ENCODE data around the gene SIGLEC6. TPM values are rescaled to one million over a fixed set of nuclear protein-coding genes. Genes with fewer than 3 reads are reported as not detected.

SIGLEC6 gene
- total and polyA plus RNA-seq, 2 donors = 1.4 to 4.0 TPM

DNA sequence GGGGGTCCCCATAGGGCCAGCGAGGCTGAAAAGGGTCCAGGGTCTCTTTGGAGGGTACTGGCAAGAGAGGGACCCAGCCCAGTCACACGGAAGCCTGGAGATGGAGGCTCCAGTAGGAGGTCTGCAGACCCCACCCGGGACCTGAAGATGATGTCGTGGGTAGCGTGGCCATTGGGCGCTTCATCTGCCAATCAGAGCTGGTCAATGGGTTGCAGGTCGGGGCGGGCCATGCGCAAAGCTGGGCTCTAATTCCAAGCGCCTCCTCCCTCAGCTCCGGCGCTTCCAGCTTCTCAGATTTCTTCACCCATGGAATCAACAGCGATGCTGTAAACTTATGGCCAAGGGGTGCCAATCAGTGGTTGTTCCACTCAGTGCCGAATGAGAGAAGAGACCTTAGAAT lies 40.8 kb downstream of the SIGLEC6 start:
- no peak for DNase-seq (ENCODE audit: extremely low spot score)
- no peak overlapping the region for H3K27ac ChIP-seq (ENCODE audit: low read depth)
- WGBS = 50% methylated on average over 14 of the region's 14 CpGs
- H3K36me3 ChIP-seq (ENCODE audit: insufficient read depth) = no peaks in the 10 kb centered on the region
- H3K4me1 ChIP-seq (ENCODE audit: insufficient read depth) = no peaks in the 10 kb centered on the region
- H3K4me3 ChIP-seq (ENCODE audit: low read depth, low read length) = no peak overlapping the region

DNA sequence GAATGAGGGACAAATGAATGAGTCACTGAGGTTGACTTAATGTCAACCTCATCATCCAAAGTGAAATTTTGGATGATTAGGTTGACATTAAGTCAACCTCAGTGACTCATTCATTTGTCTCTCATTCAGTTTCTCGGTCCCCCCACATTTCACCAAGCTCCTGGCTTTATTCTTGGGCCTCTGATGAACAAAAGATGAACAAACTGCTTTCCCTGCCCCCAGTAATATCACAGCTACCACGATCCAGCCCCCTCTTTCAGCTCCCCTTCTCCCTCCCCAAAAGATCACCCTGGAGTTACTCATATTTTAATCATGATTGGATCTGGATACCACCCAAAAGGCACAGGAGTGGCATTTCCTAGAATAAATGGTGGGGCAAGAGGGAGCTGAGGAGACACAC lies 42.4 kb downstream of the SIGLEC6 start:
- no peaks in the 10 kb centered on the region for H3K36me3 ChIP-seq (ENCODE audit: insufficient read depth)
- WGBS = 57% methylated on average over 2 of the region's 2 CpGs
- DNase-seq (ENCODE audit: extremely low spot score) = no peak
- H3K27ac ChIP-seq (ENCODE audit: low read depth) = no peak overlapping the region
- no peaks in the 10 kb centered on the region for H3K4me1 ChIP-seq (ENCODE audit: insufficient read depth)
- no peak overlapping the region for H3K4me3 ChIP-seq (ENCODE audit: low read depth, low read length)

DNA sequence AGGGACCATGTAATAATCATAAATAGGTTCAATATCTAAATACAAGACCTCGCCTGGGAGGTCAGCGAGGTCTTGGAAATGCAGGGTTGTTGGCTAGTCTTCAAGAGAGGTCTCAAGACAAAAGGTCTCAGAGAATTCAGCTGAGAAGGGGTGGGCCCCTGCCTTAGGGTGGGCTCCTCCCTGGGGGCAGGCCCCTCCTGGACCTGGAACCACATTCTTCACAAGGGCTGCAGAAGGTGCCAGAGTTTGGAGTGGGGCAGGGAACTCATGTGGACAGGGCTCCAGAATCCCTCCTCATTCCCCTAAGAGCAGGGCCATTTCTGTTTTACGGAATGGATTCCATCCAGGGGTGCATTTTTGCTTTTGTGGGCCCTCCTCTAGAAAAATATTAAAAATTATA lies 43.0 kb downstream of the SIGLEC6 start:
- Histone ChIP-seq H3K36me3 (ENCODE audit: insufficient read depth) (no peaks in the 10 kb centered on the region), H3K27ac (ENCODE audit: low read depth) (no peak overlapping the region), H3K4me3 (ENCODE audit: low read depth, low read length) (no peak overlapping the region), H3K4me1 (ENCODE audit: insufficient read depth) (no peaks in the 10 kb centered on the region)
- no peak for DNase-seq (ENCODE audit: extremely low spot score)
- 66% methylated on average over 3 of the region's 3 CpGs for WGBS

DNA sequence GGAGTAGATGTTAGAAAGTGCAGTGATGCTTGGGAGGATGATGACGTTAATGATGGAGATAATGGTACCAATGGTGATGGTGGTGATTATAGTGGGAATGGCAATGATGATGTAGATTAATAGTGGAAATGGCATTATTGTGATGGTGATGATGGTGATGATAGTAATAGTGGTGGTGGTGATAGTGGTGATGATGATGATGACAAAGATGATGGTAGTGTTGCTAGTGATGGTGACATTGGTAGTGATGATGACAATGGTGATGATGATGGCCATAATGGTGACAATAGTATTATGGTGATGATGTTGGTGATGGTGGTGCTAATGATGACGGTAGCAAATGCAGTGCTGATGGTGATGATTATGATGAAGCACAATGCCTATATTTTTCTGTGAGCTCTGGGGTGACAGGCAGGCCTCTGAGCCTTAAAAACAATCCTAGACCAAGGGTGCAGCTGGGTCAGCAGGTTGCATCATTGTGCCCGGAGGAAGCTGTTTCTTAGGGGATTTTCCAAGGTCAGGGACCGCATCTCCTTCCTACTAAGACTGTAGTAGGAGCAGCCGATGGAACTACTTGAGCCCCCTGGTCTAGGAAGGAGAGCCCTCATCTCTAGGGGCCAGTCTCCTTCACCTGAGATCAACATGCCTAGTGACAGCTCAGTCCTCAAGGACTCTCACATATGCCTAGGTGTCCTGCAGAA lies 45.4 kb downstream of the SIGLEC6 start:
- no peak for DNase-seq (ENCODE audit: extremely low spot score)
- Histone ChIP-seq H3K36me3 (ENCODE audit: insufficient read depth) (no peaks in the 10 kb centered on the region), H3K4me1 (ENCODE audit: insufficient read depth) (no peaks in the 10 kb centered on the region), H3K27ac (ENCODE audit: low read depth) (no peak overlapping the region), H3K4me3 (ENCODE audit: low read depth, low read length) (no peak overlapping the region)
- 82% methylated on average over 5 of the region's 5 CpGs for WGBS

DNA sequence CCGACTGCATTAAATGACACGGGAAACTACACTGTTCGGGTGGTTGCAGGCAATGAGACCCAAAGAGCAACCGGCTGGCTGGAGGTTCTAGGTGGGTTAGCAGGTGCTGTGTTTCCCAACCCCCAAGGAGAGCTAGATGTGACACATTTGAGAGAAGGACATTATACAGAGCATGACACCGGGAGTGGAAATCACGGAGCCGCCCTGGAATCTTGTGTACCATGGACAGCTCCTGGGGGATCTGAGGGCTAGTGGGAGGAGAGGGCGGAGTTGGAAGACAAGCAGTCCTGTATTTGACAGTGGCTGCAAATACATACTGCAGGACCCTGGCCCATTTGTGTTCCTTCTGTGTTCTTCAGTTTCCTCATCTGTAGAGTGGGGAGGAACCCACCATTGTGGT lies 50.9 kb downstream of the SIGLEC6 start:
- H3K4me1 ChIP-seq (ENCODE audit: insufficient read depth) = no peaks in the 10 kb centered on the region
- DNase-seq (ENCODE audit: extremely low spot score) = no peak
- no peak overlapping the region for H3K4me3 ChIP-seq (ENCODE audit: low read depth, low read length)
- H3K27ac ChIP-seq (ENCODE audit: low read depth) = no peak overlapping the region
- WGBS = 35% methylated on average over 8 of the region's 8 CpGs
- H3K36me3 ChIP-seq (ENCODE audit: insufficient read depth) = no peaks in the 10 kb centered on the region

DNA sequence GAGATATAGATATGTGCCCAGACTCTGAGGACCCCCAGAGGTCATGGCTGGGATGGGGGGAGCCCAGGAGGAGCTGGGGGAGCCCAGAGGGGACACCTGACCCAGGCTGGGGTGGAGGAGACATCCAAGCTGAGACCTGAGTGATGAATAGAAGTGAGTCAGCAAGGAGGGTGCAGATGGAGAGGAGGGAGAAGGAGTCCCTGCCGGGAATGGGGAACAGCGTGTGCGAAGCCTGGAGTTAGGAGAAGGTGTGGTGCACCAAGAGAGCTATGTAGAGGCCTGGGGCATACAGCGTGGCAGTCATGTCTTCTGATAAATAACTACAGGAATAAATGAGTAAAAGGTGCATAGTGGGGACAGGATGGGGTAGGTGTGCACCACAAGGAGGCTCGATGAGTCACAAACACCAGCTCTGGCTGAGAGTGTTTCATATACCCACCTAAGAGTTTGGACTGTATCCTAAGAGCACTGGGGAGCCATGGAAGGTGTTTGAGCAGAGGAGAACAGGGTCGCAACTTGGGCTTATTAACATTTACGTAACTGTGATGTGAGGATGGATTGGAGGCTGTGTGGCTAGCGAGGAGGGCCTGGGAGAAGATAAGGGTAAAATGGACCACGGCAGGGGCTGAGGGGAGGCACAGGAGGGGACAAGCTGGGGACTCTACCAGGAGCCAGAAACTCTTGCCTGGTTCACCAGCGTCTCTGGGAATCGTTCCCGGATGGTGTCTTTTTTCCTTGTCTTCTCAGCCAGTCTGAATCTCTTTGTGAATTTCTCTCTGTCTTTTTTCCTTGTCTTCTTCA lies 51.7 kb downstream of the SIGLEC6 start:
- DNase-seq (ENCODE audit: extremely low spot score) = no peak

DNA sequence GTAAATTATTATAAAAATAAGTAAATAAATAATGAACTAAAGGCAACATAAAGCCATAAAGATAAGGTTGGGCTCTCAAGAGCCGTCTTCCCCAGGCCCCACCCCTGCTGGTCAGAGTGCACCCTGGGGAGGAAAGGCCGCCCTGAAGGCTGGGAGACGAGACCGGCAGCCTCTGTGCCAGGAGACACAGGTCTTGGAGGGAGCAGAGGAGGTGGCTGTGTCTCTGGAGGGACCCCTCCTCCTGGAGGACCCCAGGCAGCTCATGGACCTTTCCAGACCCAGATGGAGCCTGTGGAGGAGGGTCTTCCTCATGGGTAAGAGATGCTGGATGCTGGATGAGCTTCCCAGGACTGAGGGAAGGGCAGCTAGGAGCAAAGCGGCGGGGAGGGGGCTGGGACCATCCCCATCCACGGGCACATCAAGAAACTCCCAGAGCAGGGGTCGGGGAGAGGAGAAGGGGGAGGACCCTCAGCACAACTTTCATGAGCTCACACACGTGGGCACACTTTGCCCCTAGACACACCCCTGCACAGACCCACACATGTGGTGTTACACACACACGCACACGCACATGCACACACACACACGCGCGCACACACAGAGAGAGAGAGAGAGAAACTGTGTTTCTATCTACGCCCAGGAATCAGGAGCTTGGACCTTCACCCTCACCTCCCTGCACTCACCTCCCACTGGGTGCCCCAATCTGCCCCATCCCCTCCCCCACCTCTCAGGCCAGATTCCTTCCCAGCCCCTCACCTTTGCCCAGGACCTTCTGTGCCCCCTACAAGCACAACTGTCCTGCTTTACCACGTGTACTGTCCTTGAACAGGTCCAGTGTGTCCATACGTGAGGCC lies 52.9 kb downstream of the SIGLEC6 start, which contains the start of gene CEACAM18:
TSS of gene CEACAM18 (plus strand) at position 159 of the 854 bp plus-strand sequence.
- no peak within 1 kb of the TSS for H3K27ac ChIP-seq (ENCODE audit: low read depth)
- no peak within 1 kb of the TSS for H3K4me3 ChIP-seq (ENCODE audit: low read depth, low read length)
- 59% methylated on average over 17 of the region's 17 CpGs for WGBS
- DNase-seq (ENCODE audit: extremely low spot score) = no peak
- no peaks in the 10 kb centered on the region for H3K4me1 ChIP-seq (ENCODE audit: insufficient read depth)
- H3K36me3 ChIP-seq (ENCODE audit: insufficient read depth) = no peaks in the 10 kb centered on the region

More for the DNA sequence above, 51.7 kb downstream of the SIGLEC6 start:
- Histone ChIP-seq H3K4me3 (ENCODE audit: low read depth, low read length) (no peak overlapping the region), H3K36me3 (ENCODE audit: insufficient read depth) (no peaks in the 10 kb centered on the region), H3K27ac (ENCODE audit: low read depth) (no peak overlapping the region), H3K4me1 (ENCODE audit: insufficient read depth) (no peaks in the 10 kb centered on the region)
- 80% methylated on average over 12 of the region's 12 CpGs for WGBS

DNA sequence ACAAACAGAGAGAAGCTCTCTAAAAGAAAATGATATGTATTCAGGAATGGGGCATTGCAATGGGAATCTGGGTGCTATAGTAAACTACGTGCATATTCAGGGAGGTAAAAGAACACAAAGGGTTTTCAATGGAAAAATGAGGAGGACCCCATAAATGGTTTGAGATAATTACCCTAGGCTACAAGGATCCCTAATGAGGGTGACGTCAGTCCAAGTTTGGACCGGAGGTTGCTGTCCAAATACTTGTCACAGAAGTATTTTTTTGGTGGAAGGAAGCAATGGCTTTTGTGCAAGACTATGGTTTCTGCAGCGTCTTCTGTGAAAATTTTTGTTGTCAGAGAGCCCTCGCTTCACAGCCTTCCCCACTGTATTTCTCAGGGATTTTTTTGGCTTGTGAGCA lies 54.1 kb downstream of the SIGLEC6 start:
- Histone ChIP-seq H3K27ac (ENCODE audit: low read depth) (no peak overlapping the region), H3K4me3 (ENCODE audit: low read depth, low read length) (no peak overlapping the region), H3K36me3 (ENCODE audit: insufficient read depth) (no peaks in the 10 kb centered on the region), H3K4me1 (ENCODE audit: insufficient read depth) (no peaks in the 10 kb centered on the region)
- no peak for DNase-seq (ENCODE audit: extremely low spot score)
- WGBS = 67% methylated on average over 5 of the region's 5 CpGs

DNA sequence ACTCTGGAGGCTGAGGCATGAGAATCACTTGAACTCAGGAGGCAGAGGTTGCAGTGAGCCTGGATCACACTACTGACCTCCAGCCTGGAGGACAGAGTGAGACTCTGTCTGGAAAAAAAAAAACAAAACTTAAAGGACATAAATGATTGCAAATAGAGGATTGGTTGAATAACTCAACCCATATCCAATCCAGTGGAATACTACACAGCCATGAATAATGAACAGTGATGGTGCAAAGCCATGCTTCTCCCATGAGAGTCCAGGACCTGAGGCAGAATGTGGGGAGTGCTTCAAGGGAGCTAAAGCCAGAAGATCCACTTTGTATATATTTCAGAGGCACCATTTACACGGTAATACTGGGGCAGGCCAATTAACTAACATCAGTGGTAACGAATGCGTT lies 55.3 kb downstream of the SIGLEC6 start:
- no peak overlapping the region for H3K4me3 ChIP-seq (ENCODE audit: low read depth, low read length)
- WGBS = 68% methylated on average over 3 of the region's 3 CpGs
- no peaks in the 10 kb centered on the region for H3K36me3 ChIP-seq (ENCODE audit: insufficient read depth)

DNA sequence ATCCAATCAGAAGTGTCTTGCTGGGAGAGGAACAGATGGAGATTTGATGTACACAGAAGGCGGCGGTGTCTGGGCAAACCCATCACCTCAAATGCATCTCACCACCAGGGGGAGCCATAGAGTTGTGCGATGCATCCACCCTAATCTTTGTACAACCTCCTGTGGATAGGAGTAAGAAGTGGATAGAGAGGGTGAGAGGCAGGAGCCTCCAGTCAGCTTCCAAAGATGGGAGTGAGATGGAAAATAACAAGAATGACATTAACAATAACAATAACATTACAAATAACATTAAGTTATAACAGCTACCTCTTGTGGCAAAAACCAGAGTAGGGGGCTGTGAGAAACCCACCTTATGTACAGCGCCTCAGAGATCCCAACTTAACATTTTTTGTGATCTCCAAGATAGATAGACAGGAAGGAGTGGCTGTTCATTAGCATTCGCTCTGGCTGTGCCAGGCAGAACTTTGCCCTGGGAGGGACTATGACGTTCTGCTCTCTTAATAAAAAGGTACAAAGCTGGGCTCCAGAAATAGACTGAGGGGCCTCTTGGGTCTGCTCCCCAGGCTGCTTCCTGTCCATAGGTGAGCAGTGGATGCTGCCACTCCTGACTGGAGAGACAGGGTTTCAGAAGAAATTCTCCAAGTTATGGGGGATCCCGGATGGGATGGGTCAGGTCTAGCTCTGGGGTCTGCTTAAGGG lies 58.3 kb downstream of the SIGLEC6 start:
- H3K27ac ChIP-seq (ENCODE audit: low read depth) = no peak overlapping the region
- no peak for DNase-seq (ENCODE audit: extremely low spot score)
- H3K4me1 ChIP-seq (ENCODE audit: insufficient read depth) = no peaks in the 10 kb centered on the region
- H3K4me3 ChIP-seq (ENCODE audit: low read depth, low read length) = no peak overlapping the region
- H3K36me3 ChIP-seq (ENCODE audit: insufficient read depth) = no peaks in the 10 kb centered on the region
- 31% methylated on average over 7 of the region's 7 CpGs for whole genome bisulfite sequencing

More for the DNA sequence above, 55.3 kb downstream of the SIGLEC6 start:
- DNase-seq (ENCODE audit: extremely low spot score) = no peak
- H3K4me1 ChIP-seq (ENCODE audit: insufficient read depth) = no peaks in the 10 kb centered on the region
- no peak overlapping the region for H3K27ac ChIP-seq (ENCODE audit: low read depth)

DNA sequence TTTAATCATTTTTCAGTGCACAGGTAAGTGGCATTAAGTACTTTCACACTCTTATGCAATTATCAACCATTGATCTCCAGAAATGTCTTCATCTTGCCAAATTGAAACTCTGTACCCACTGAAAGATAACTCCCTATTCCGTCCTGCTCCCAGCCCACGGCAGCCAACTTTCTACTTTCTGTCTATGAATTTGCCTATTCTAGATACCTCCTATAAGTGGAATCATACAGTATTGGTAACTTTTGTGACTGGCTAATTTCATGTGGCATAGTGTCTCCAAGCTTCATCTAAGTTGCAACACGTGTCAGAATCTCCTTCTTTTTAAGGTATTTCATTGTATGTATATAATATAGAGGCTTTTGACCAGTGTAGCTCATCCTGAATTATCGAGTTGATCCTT lies 58.9 kb downstream of the SIGLEC6 start:
- H3K4me3 ChIP-seq (ENCODE audit: low read depth, low read length) = no peak overlapping the region
- 16% methylated on average over 4 of the region's 4 CpGs for WGBS

DNA sequence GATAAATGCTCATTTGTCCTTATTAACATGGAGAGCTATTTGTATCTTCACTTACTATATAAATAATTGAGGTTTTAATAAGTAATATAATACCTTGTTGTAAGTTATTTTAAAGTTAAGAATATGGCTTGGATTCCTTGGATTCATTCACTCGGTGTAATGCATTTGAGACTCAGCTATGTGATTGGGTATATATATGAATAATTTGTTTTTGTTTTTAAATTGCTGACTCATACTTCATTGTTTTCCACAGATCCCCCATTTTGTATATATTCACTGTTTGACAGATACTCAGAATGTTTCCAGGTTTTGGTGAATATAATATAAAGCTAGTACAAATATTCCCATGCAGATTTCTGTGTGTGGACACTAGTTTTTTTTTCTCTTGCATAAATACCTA lies 59.9 kb downstream of the SIGLEC6 start:
- Histone ChIP-seq H3K36me3 (ENCODE audit: insufficient read depth) (no peaks in the 10 kb centered on the region), H3K27ac (ENCODE audit: low read depth) (no peak overlapping the region), H3K4me1 (ENCODE audit: insufficient read depth) (no peaks in the 10 kb centered on the region), H3K4me3 (ENCODE audit: low read depth, low read length) (no peak overlapping the region)
- WGBS = 63% methylated on average over 1 of the region's 1 CpG
- DNase-seq (ENCODE audit: extremely low spot score) = no peak

More for the DNA sequence above, 58.9 kb downstream of the SIGLEC6 start:
- Histone ChIP-seq H3K36me3 (ENCODE audit: insufficient read depth) (no peaks in the 10 kb centered on the region), H3K27ac (ENCODE audit: low read depth) (no peak overlapping the region), H3K4me1 (ENCODE audit: insufficient read depth) (no peaks in the 10 kb centered on the region)
- DNase-seq (ENCODE audit: extremely low spot score) = no peak

DNA sequence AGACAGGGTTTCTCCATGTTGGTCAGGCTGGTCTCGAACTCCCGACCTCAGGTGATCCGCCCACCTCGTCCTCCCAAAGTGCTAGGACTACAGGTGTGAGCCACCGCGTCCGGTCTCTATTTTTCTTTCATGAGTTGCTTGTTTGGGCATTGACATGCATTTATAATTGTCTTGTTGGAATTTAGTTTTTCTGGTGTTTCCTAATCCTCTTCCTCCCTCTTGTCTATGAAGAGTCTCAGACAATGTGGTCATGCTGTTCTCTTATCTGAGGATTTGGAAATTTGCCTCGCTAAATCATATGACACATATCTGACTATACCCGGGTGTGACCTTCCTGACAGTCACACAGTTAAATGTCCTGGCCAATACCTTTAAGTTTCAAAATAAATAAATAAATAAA lies 60.5 kb downstream of the SIGLEC6 start:
- no peak overlapping the region for H3K27ac ChIP-seq (ENCODE audit: low read depth)
- 81% methylated on average over 9 of the region's 9 CpGs for whole genome bisulfite sequencing
- DNase-seq (ENCODE audit: extremely low spot score) = no peak

More for the DNA sequence above, 60.5 kb downstream of the SIGLEC6 start:
- Histone ChIP-seq H3K36me3 (ENCODE audit: insufficient read depth) (no peaks in the 10 kb centered on the region), H3K4me1 (ENCODE audit: insufficient read depth) (no peaks in the 10 kb centered on the region), H3K4me3 (ENCODE audit: low read depth, low read length) (no peak overlapping the region)
